HepG2 (cell line): ENCODE data around the gene TSGA10IP. TPM values are rescaled to one million over a fixed set of nuclear protein-coding genes. Genes with fewer than 3 reads are reported as not detected.

ENCODE experiments used
- ATAC-seq: fragments of 200-7000 bp; cut with Tn5 transposase; 3 replicates; pipeline ENCODE4 v1.9.1; 2020; ENCODE audit warnings: mild to moderate bottlenecking, moderate library complexity
- BruUV-seq: library from RNA; stranded (reverse); fragments of 400-500 nt; replicated peaks from 2 replicates; lab custom pipeline; 2021; lab: Mats Ljungman, UMichigan
- CTCF ChIA-PET: fragments of 300-600 bp; formaldehyde crosslinking; extraction: SDS; loops from one replicate; lab custom pipeline; 2021; ENCODE audit warnings: low total read pairs, inconsistent platforms, low intra/inter-chr PET ratio; lab: Yijun Ruan, JAX
- POLR2A ChIA-PET: fragments of 350-600 bp; sonication (Branson Sonifier 250); formaldehyde crosslinking; loops from one replicate; lab custom pipeline; 2020; ENCODE audit warnings: antibody characterized with exemption, inconsistent platforms; lab: Yijun Ruan, JAX
- DNase-seq: peaks from one replicate; pipeline ENCODE4 v3.0.0-alpha.2; 2015; ENCODE audit warnings: low spot score
- FAIRE-seq: peaks from 3 replicates; lab custom pipeline; 2011; peaks lifted over from hg19 to GRCh38; lab: Jason Lieb, UNC
- H2AFZ ChIP-seq: one replicate; pipeline ENCODE4 v1.6.1; 2011; ENCODE audit warnings: low read length, inconsistent platforms
- H3K27ac ChIP-seq: fragments of 300-600 bp; 3 replicates; pipeline ENCODE4 v1.8.0; 2011; ENCODE audit warnings: mixed run types, mild to moderate bottlenecking, mixed read lengths, low read length, inconsistent platforms; ENCODE audit not compliant: insufficient read depth; ENCODE audit errors: extremely low read length
- H3K27me3 ChIP-seq, 2 experiments: fragments of 200-600 bp in 1 of 2; 2 replicates in 1 of 2; 3 replicates in 1 of 2; pipeline versions ENCODE4 v1.6.0 to v1.8.0; 2011; ENCODE audit warnings: low read length in 2 of 2, mild to moderate bottlenecking in 2 of 2, moderate library complexity in 2 of 2, inconsistent platforms in 1 of 2; ENCODE audit not compliant: insufficient read depth in 2 of 2, control insufficient read depth in 1 of 2
- H3K36me3 ChIP-seq, 2 experiments: fragments of 200-600 bp in 1 of 2; replicated peaks in 1 of 2; 2 replicates in 1 of 2; 3 replicates in 1 of 2; pipeline versions ENCODE4 v1.5.1 to v1.8.0; 2011; ENCODE audit warnings: low read length in 2 of 2, inconsistent platforms in 1 of 2; ENCODE audit not compliant: insufficient read depth in 2 of 2, control insufficient read depth in 1 of 2
- H3K4me1 ChIP-seq: 2 replicates; pipeline ENCODE4 v1.5.1; 2012; ENCODE audit warnings: low read length, inconsistent platforms; ENCODE audit not compliant: insufficient read depth
- H3K4me2 ChIP-seq: 2 replicates; pipeline ENCODE4 v1.6.0; 2011; ENCODE audit warnings: low read depth, low read length, inconsistent platforms
- H3K4me3 ChIP-seq, 3 experiments: fragments of 200-600 bp in 1 of 3; sonication (generic), shearing (Covaris generic) in 1 of 3; replicated peaks in 1 of 3; 2 replicates each; pipeline ENCODE4 v1.5.1; 2011 to 2016; ENCODE audit warnings: low read length in 3 of 3, inconsistent platforms in 2 of 3, low read depth in 2 of 3, mild to moderate bottlenecking in 2 of 3, control low read depth in 1 of 3, mixed read lengths in 1 of 3; ENCODE audit not compliant: insufficient read depth in 1 of 3
- H3K79me2 ChIP-seq: one replicate; pipeline ENCODE4 v1.6.1; 2011; ENCODE audit warnings: low read length, inconsistent platforms; ENCODE audit not compliant: insufficient read depth
- H3K9ac ChIP-seq: 2 replicates; pipeline ENCODE4 v1.6.0; 2011; ENCODE audit warnings: mild to moderate bottlenecking, low read depth, low read length, inconsistent platforms; ENCODE audit not compliant: insufficient read depth
- H3K9me3 ChIP-seq: 2 replicates; pipeline ENCODE4 v1.5.1; 2012; ENCODE audit warnings: mild to moderate bottlenecking, low read length
- H4K20me1 ChIP-seq: 2 replicates; pipeline ENCODE4 v1.6.0; 2011; ENCODE audit warnings: inconsistent platforms, mild to moderate bottlenecking, low read length, moderate library complexity; ENCODE audit not compliant: insufficient read depth
- AGO1 ChIP-seq: fragments of 200-400 bp; formaldehyde crosslinking; IDR thresholded peaks from 2 replicates; pipeline ENCODE4 v1.6.1; 2017; ENCODE audit warnings: mild to moderate bottlenecking, low read depth, low read length, moderate library complexity; ENCODE audit not compliant: poor library complexity, severe bottlenecking
- AGO2 ChIP-seq: fragments of 200-400 bp; formaldehyde crosslinking; optimal IDR thresholded peaks from 2 replicates; pipeline ENCODE3; 2017; ENCODE audit warnings: mild to moderate bottlenecking, low read depth, low read length, moderate library complexity
- ARNT2 ChIP-seq: sonication (generic); formaldehyde crosslinking; IDR thresholded peaks from 2 replicates; pipeline ENCODE4 v1.8.0; 2022; ENCODE audit warnings: mild to moderate bottlenecking, low read depth, missing genetic modification reagents, moderate library complexity
- ATM ChIP-seq: fragments of 450-650 bp; IDR thresholded peaks from 2 replicates; pipeline ENCODE4 v1.7.1; 2017; ENCODE audit warnings: mild to moderate bottlenecking, borderline replicate concordance
- IKZF4 ChIP-seq: sonication (generic); formaldehyde crosslinking; IDR thresholded peaks from 2 replicates; pipeline ENCODE4 v1.5.1; 2020; ENCODE audit warnings: borderline replicate concordance, mild to moderate bottlenecking, low read depth, missing genetic modification reagents; ENCODE audit errors: not compliant biosample characterization
- ONECUT2 ChIP-seq: sonication (generic); formaldehyde crosslinking; IDR thresholded peaks from 2 replicates; pipeline ENCODE4 v1.4.0; 2020; ENCODE audit warnings: missing genetic modification reagents
- PHF21A ChIP-seq: sonication (generic); formaldehyde crosslinking; IDR thresholded peaks from 2 replicates; pipeline ENCODE4 v1.5.0; 2020; ENCODE audit warnings: mild to moderate bottlenecking, missing genetic modification reagents
- ZNF331 ChIP-seq: sonication (generic); formaldehyde crosslinking; IDR thresholded peaks from 2 replicates; pipeline ENCODE4 v1.4.0; 2020; ENCODE audit warnings: missing genetic modification reagents
- ZNF615 ChIP-seq: sonication (generic); formaldehyde crosslinking; IDR thresholded peaks from 2 replicates; pipeline ENCODE4 v1.5.0; 2020; ENCODE audit warnings: mild to moderate bottlenecking, missing genetic modification reagents, borderline replicate concordance
- WGBS: methylation state at CpG from one replicate; pipeline ENCODE4 v1.1.6; 2017; ENCODE audit warnings: low lambda C conversion rate; 5-methylcytosine and 5-hydroxymethylcytosine counted together
- in situ Hi-C: cut with HindIII; loops from 2 replicates; pipeline ENCODE4 v1.10.0; 2017; ENCODE audit warnings: low pct_unique_long_range_greater_than_20kb; ENCODE audit not compliant: extremely low pct_ligation_motif_present
- intact Hi-C: fragments of 100-400 bp; cut with micrococcal nuclease; formaldehyde crosslinking; loops from one replicate; pipeline ENCODE4 v1.10.0; 2022; ENCODE audit not compliant: unreplicated experiment
- polyA plus RNA-seq, 8 experiments: library from polyadenylated mRNA; depleted of rRNA in 3 of 8; stranded (reverse) in 7 of 8; unstranded in 1 of 8; fragments of >200 nt; fragmentation: Illumina TruSeq in 4 of 8; extraction: Trizol in 4 of 8; gene quantifications; 2 replicates each; pipeline versions ENCODE4 v1.2.1 to v1.2.3, GENCODE V29; 2011 to 2016; ENCODE audit warnings: low read depth in 4 of 8, missing spikeins in 1 of 8, mixed read lengths in 1 of 8; ENCODE audit not compliant: insufficient read depth in 1 of 8
- total RNA-seq, 5 experiments: library from RNA; depleted of rRNA; stranded (reverse); fragments of >200 nt; fragmentation: Illumina TruSeq; extraction: Trizol; gene quantifications; 2 replicates each; pipeline ENCODE4 v1.2.3, GENCODE V29; 2016; ENCODE audit warnings: low read depth in 1 of 5
- TF ChIP-seq, protein P1 (sequence below): sonication (generic); formaldehyde crosslinking; IDR thresholded peaks from 2 replicates; pipeline ENCODE4 v1.5.1; 2020; ENCODE audit warnings: missing genetic modification reagents, mild to moderate bottlenecking, borderline replicate concordance
- TF ChIP-seq, protein P2 (sequence below): sonication (generic); formaldehyde crosslinking; IDR thresholded peaks from 2 replicates; pipeline ENCODE4 v1.4.0; 2020; ENCODE audit warnings: mild to moderate bottlenecking, missing genetic modification reagents

The TSGA10IP gene
- total and polyA plus RNA-seq, 2 of the 13 experiments (the other 11 are each of a cell fraction or from before 2014, with no cell fraction given) = not detected

DNA sequence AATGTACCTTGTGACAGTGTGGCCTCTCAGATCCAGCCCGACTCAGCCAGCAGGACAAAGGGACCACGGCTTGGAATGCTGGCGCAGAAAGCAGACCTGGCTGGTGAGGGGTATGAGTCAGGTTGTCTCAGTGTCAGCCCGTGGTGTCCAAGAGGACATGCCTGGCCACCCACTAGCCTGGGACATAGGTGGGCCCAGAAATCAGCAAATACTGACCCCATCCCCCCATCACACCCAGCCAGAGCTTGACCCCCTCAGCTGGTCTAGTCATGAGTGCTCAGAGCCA lies 61.6 kb downstream of the TSGA10IP start:
- Histone ChIP-seq H3K9me3 (no peaks in the 10 kb centered on the region), H3K36me3 (peaks cover 1 to 7% of the 10 kb centered on the region in 2 experiments; a peak in 3 of 5 replicates), H3K4me3 (no peak overlapping the region), H3K27ac (no peak overlapping the region), H3K27me3 (peaks cover 4 to 17% of the 10 kb centered on the region in 2 experiments; a peak in 4 of 5 replicates), H3K4me2 (no peak overlapping the region), H2AFZ (no peak overlapping the region), H4K20me1 (no peaks in the 10 kb centered on the region), H3K4me1 (peaks cover 31% of the 10 kb centered on the region), H3K79me2 (peaks cover 11% of the 10 kb centered on the region), H3K9ac (no peak overlapping the region)
- 90% methylated on average over 2 of the region's 4 CpGs for WGBS
- no TSS peak for BruUV-seq
- in situ Hi-C loops = no loop called here
- FAIRE-seq (no peak), DNase-seq (no peak), ATAC-seq (no peak)
- no peak for TF ChIP-seq PHF21A
- no peak for TF ChIP-seq AGO1
- TF ChIP-seq IKZF4 (CRISPR knock-in tag) = no peak
- no peak for TF ChIP-seq ATM
- ChIA-PET POLR2A (interaction anchor here (0.6 kb wide), 1 partner anchor 13 kb away, joined by 4 read pairs; no protein-coding TSS in a partner anchor), CTCF (no interaction called here)
- intact Hi-C loops = no loop called here

DNA sequence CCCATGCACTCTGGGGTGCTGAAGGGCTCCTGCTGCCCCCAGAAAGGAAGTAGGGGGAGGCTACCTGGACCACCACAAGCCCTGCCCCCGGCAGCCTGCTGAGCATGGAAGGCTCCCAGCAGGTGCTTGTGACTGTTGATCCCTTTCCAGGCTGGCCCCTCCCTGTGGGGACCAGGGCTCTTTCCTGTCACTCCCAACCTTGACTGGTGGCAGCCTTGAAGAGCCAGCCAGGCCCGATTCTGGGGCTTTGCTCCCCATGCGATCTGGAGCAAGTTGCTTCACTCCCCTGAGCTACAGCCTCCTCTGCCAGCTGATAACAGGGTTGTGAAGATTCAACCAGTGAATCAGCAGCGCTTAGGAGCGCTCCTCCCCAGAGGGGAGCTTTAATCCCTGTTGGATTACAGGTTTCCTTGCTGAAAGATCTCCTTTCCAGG lies 61.9 kb downstream of the TSGA10IP start:
- Histone ChIP-seq H3K79me2 (peaks cover 10% of the 10 kb centered on the region), H3K27me3 (peaks cover 4 to 20% of the 10 kb centered on the region in 2 experiments; a peak in 4 of 5 replicates), H4K20me1 (no peaks in the 10 kb centered on the region), H3K36me3 (peaks cover 1 to 7% of the 10 kb centered on the region in 2 experiments; a peak in 3 of 5 replicates), H3K4me3 (no peak overlapping the region), H3K4me2 (no peak overlapping the region)
- POLR2A ChIA-PET = interaction anchor here (0.6 kb wide), 1 partner anchor 12 kb away, joined by 4 read pairs; no protein-coding TSS in a partner anchor
- ATAC-seq (peak; percentile 21), FAIRE-seq (no peak)
- no TSS peak for BruUV-seq
- WGBS = 53% methylated on average over 3 of the region's 5 CpGs
- in situ Hi-C loops = no loop called here
- intact Hi-C loops = no loop called here
- CTCF ChIA-PET = no interaction called here
- TF ChIP-seq ARNT2 (CRISPR knock-in tag) (no peak), AGO2 (peak; percentile 13), ZNF331 (no peak), ONECUT2 (CRISPR knock-in tag) (no peak), ZNF615 (CRISPR knock-in tag) (no peak)
- TF ChIP-seq, protein P1, sequence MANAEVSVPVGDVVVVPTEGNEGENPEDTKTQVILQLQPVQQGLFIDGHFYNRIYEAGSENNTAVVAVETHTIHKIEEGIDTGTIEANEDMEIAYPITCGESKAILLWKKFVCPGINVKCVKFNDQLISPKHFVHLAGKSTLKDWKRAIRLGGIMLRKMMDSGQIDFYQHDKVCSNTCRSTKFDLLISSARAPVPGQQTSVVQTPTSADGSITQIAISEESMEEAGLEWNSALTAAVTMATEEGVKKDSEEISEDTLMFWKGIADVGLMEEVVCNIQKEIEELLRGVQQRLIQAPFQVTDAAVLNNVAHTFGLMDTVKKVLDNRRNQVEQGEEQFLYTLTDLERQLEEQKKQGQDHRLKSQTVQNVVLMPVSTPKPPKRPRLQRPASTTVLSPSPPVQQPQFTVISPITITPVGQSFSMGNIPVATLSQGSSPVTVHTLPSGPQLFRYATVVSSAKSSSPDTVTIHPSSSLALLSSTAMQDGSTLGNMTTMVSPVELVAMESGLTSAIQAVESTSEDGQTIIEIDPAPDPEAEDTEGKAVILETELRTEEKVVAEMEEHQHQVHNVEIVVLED (CRISPR knock-in tag) = no peak
- TF ChIP-seq, protein P2, sequence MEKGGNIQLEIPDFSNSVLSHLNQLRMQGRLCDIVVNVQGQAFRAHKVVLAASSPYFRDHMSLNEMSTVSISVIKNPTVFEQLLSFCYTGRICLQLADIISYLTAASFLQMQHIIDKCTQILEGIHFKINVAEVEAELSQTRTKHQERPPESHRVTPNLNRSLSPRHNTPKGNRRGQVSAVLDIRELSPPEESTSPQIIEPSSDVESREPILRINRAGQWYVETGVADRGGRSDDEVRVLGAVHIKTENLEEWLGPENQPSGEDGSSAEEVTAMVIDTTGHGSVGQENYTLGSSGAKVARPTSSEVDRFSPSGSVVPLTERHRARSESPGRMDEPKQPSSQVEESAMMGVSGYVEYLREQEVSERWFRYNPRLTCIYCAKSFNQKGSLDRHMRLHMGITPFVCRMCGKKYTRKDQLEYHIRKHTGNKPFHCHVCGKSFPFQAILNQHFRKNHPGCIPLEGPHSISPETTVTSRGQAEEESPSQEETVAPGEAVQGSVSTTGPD (CRISPR knock-in tag) = no peak
- TF ChIP-seq, all 625 proteins: peak for 1
- H3K9me3 ChIP-seq = no peaks in the 10 kb centered on the region
- DNase-seq = no peak
- H3K9ac ChIP-seq = no peak overlapping the region
- H3K27ac ChIP-seq = no peak overlapping the region
- peaks cover 31% of the 10 kb centered on the region for H3K4me1 ChIP-seq
- no peak overlapping the region for H2AFZ ChIP-seq
